Activated CD4-positive, alpha-beta T cell treated with anti-CD3 and anti-CD28 coated beads for 36 hours (primary cell): Measurements from ENCODE around the gene UGT1A3. TPM values are rescaled to one million over a fixed set of nuclear protein-coding genes. Genes with fewer than 3 reads are reported as not detected.
"Not testable (repeated sequence)": the region's sequence is repeated elsewhere in the genome, so short reads cannot be mapped to it uniquely, and the experiment has no call there.

Experiments used
- ATAC-seq: fragments of 200-7000 bp; cut with Tn5 transposase; one replicate; pipeline ENCODE4 v1.10.0; 2021; ENCODE audit warnings: mild to moderate bottlenecking, moderate library complexity
- CTCF ChIA-PET: fragments of 350-600 bp; sonication (Branson Sonifier 250); formaldehyde crosslinking; loops from one replicate; lab custom pipeline; 2021; ENCODE audit warnings: antibody characterized with exemption; lab: Charles Lee
- POLR2A ChIA-PET: fragments of 350-600 bp; sonication (Branson Sonifier 250); formaldehyde crosslinking; loops from one replicate; lab custom pipeline; 2021; ENCODE audit warnings: antibody characterized with exemption, inconsistent platforms; lab: Charles Lee
- DNase-seq: peaks from one replicate; pipeline ENCODE4 v3.0.0-alpha.2; 2020
- H3K27ac Mint-ChIP-seq: one replicate; pipeline ENCODE4 v1.8.0; 2021; ENCODE audit warnings: mixed read lengths
- H3K27me3 Mint-ChIP-seq: one replicate; pipeline ENCODE4 v1.8.0; 2021; ENCODE audit warnings: mixed read lengths
- H3K36me3 Mint-ChIP-seq: one replicate; pipeline ENCODE4 v1.8.0; 2021; ENCODE audit warnings: low read depth, mixed read lengths
- H3K4me1 Mint-ChIP-seq: one replicate; pipeline ENCODE4 v1.8.0; 2021; ENCODE audit warnings: mixed read lengths
- H3K4me3 Mint-ChIP-seq: one replicate; pipeline ENCODE4 v1.8.0; 2021; ENCODE audit warnings: mild to moderate bottlenecking, moderate library complexity, mixed read lengths
- H3K9me3 Mint-ChIP-seq: one replicate; pipeline ENCODE4 v1.8.0; 2021; ENCODE audit warnings: low read depth, mixed read lengths
- intact Hi-C, 2 experiments: fragments of 100-400 bp; cut with DNase I in 1 of 2; cut with micrococcal nuclease in 1 of 2; formaldehyde crosslinking; loops; one replicate each; pipeline versions ENCODE4 v1.14.2 to v1.15.1; 2022 to 2024; cut with DNase I, micrococcal nuclease
- total RNA-seq, 2 experiments: library from RNA; stranded (reverse); gene quantifications; one replicate each; pipeline ENCODE4 v1.2.3, GENCODE V29; 2021

UGT1A3 gene
- total RNA-seq, 2 experiments from 2014 or later, result not detected

GRCh38 chr2:233692648-233693047 lies 36.2 kb upstream of the UGT1A3 start, which contains the start of gene UGT1A6:
TSS of gene UGT1A6 (plus strand) at chr2:233692890. CDS start at chr2:233693005, 115 bp downstream.
- DNase-seq, result no peak
- H3K27me3 Mint-ChIP-seq, result no peaks in the 10 kb centered on the region
- intact Hi-C loops, result no loop called here
- no peak for ATAC-seq
- H3K36me3 Mint-ChIP-seq, result no peaks in the 10 kb centered on the region
- ChIA-PET CTCF (interaction anchor here (0.5 to 0.6 kb wide), 2 partner anchors 58 to 237 kb away, joined by 3 to 4 read pairs; no protein-coding TSS in a partner anchor), POLR2A (no interaction called here)
- H3K4me3 Mint-ChIP-seq, result no peak within 1 kb of the TSS
- H3K4me1 Mint-ChIP-seq, result no peaks in the 10 kb centered on the region
- H3K9me3 Mint-ChIP-seq, result no peaks in the 10 kb centered on the region
- no peak within 1 kb of the TSS for H3K27ac Mint-ChIP-seq

- no peaks in the 10 kb centered on the region for H3K9me3 Mint-ChIP-seq
These were observed 34.9 kb upstream of the UGT1A3 start for GRCh38 chr2:233693963-233694362.

DNA sequence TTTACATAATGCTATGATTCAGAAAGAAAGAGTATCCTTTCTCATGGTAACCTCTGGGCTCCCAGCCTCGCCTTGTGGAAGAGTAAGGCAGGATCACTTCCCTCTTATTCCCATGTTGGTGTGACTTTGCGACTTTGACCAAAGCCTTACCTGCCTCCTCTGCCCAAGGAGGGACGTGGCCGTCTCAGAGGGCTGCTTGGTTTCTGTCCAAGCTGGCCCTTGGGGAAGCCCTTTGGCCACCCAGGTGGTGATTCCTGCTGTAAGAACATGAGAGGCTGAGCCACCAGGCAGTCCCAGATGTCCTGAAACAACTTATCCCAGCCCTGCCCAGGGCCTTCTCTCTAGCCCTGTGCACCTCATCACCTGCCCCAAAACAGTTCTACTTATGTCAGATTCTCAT lies 30.1 kb upstream of the UGT1A3 start:
- H3K4me3 Mint-ChIP-seq, result no peak overlapping the region
- ChIA-PET CTCF (no interaction called here), POLR2A (no interaction called here)
- no peaks in the 10 kb centered on the region for H3K27me3 Mint-ChIP-seq
- no peaks in the 10 kb centered on the region for H3K9me3 Mint-ChIP-seq
- DNase-seq (no peak), ATAC-seq (no peak)
- no peak overlapping the region for H3K27ac Mint-ChIP-seq
- intact Hi-C loops, result no loop called here
- no peaks in the 10 kb centered on the region for H3K36me3 Mint-ChIP-seq
- H3K4me1 Mint-ChIP-seq, result no peaks in the 10 kb centered on the region

More at GRCh38 chr2:233693963-233694362, 34.9 kb upstream of the UGT1A3 start:
- Mint-ChIP-seq H3K27ac (no peak overlapping the region), H3K4me1 (no peaks in the 10 kb centered on the region), H3K27me3 (no peaks in the 10 kb centered on the region), H3K36me3 (no peaks in the 10 kb centered on the region), H3K4me3 (no peak overlapping the region)
- ATAC-seq (no peak), DNase-seq (no peak)
- POLR2A ChIA-PET, result interaction anchor here (0.5 kb wide), 1 partner anchor 464 kb away, joined by 3 read pairs; no protein-coding TSS in a partner anchor
- CTCF ChIA-PET, result no interaction called here
- intact Hi-C loops, result no loop called here

DNA sequence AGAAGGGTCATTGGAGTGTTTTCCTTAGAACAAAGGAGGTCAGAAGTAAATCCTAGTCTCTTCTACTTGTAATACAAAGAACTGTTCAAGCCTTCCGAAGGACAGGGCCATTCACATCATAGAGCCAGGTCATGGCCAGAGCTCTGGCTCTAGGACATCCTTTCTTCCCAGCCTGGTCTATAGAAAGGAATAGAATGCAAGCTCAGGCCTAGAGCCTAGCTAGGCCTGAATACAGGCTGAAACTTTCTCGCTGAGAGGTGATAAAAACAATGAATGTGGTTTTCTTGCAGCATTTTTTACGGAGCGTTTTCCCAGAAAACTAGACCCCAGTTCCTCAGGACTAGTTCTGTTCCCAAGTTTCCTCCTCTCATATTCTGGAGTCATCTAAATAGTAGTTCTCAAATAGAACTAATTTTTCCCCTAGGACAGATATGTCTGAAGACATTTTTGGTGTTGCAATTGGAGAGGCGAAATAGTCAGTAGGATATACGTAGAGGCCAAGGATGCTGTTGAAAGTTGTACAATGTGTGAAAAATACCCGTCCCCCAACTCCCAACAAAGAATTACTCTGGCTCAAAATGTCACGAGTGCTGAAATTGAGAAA lies 29.3 kb upstream of the UGT1A3 start:
- CTCF ChIA-PET, result no interaction called here
- H3K4me1 Mint-ChIP-seq, result no peaks in the 10 kb centered on the region

DNA sequence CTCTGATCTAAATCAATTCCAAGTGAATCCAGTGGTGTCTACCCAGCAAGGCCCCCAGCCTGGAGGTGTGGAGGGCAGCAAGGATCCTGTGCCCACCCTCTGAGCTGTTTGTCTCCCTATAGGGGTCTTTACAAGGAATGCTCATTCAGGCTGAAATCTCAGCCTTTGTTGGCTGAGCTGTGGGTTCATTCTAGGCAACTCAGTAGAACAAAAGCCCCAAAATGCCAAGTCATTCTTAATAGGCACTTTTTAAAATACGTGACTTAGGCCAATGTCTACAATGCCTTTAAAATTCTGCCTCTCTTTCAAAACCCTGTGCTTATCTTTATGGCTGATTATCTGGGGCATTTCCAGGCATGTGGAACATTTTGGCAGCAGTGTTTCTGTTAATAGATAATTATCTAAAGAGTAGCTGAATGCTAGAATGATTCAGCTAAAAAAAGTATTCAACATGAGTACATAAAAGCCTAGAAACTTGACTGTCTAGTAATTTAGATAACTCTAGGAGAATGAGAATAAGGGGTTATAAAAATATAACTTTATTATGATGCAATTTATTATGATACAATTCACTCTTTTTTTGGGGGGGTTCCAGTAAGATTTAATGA lies 28.7 kb upstream of the UGT1A3 start:
- no peak overlapping the region for H3K27ac Mint-ChIP-seq

More for the DNA sequence above, 29.3 kb upstream of the UGT1A3 start:
- Mint-ChIP-seq H3K27ac (no peak overlapping the region), H3K9me3 (peaks cover 3% of the 10 kb centered on the region), H3K4me3 (no peak overlapping the region), H3K36me3 (no peaks in the 10 kb centered on the region), H3K27me3 (no peaks in the 10 kb centered on the region)
- DNase-seq, result no peak
- ATAC-seq, result no peak
- intact Hi-C loops, result no loop called here
- POLR2A ChIA-PET, result no interaction called here

GRCh38 chr2:233700842-233701241 lies 28.0 kb upstream of the UGT1A3 start:
- intact Hi-C loops, DNase-seq, H3K27ac Mint-ChIP-seq, H3K36me3 Mint-ChIP-seq, POLR2A ChIA-PET, H3K4me3 Mint-ChIP-seq, CTCF ChIA-PET, ATAC-seq, H3K9me3 Mint-ChIP-seq, H3K4me1 Mint-ChIP-seq, H3K27me3 Mint-ChIP-seq: not testable (repeated sequence)

More for the DNA sequence above, 28.7 kb upstream of the UGT1A3 start:
- no peak for ATAC-seq
- Mint-ChIP-seq H3K4me1 (no peaks in the 10 kb centered on the region), H3K9me3 (peaks cover 3% of the 10 kb centered on the region), H3K27me3 (no peaks in the 10 kb centered on the region), H3K36me3 (no peaks in the 10 kb centered on the region), H3K4me3 (no peak overlapping the region)
- intact Hi-C loops, result no loop called here
- CTCF ChIA-PET, result no interaction called here
- POLR2A ChIA-PET, result no interaction called here
- no peak for DNase-seq

- no peak for ATAC-seq
- H3K4me3 Mint-ChIP-seq, result no peak overlapping the region
- POLR2A ChIA-PET, result no interaction called here
- intact Hi-C loops, result no loop called here
- peaks cover 3% of the 10 kb centered on the region for H3K9me3 Mint-ChIP-seq
- peaks cover 2% of the 10 kb centered on the region for H3K27me3 Mint-ChIP-seq
- H3K36me3 Mint-ChIP-seq, result no peaks in the 10 kb centered on the region
- H3K27ac Mint-ChIP-seq, result no peak overlapping the region
- CTCF ChIA-PET, result interaction anchor here (0.6 kb wide), 1 partner anchor 9 kb away, joined by 3 read pairs; no protein-coding TSS in a partner anchor
- H3K4me1 Mint-ChIP-seq, result no peaks in the 10 kb centered on the region
- no peak for DNase-seq
These were observed 26.6 kb upstream of the UGT1A3 start for GRCh38 chr2:233702238-233702637.

GRCh38 chr2:233705911-233706506 lies 22.8 kb upstream of the UGT1A3 start:
- intact Hi-C loops, result no loop called here
- ChIA-PET CTCF (interaction anchor here (1.0 kb wide), 1 partner anchor 9 kb away, joined by 3 read pairs; no protein-coding TSS in a partner anchor), POLR2A (no interaction called here)
- H3K27me3 Mint-ChIP-seq, result peaks cover 8% of the 10 kb centered on the region
- no peak for DNase-seq
- ATAC-seq, result no peak
- H3K27ac Mint-ChIP-seq, result no peak overlapping the region
- H3K4me1 Mint-ChIP-seq, result no peaks in the 10 kb centered on the region
- H3K4me3 Mint-ChIP-seq, result no peak overlapping the region
- no peaks in the 10 kb centered on the region for H3K36me3 Mint-ChIP-seq
- peaks cover 3% of the 10 kb centered on the region for H3K9me3 Mint-ChIP-seq

DNA sequence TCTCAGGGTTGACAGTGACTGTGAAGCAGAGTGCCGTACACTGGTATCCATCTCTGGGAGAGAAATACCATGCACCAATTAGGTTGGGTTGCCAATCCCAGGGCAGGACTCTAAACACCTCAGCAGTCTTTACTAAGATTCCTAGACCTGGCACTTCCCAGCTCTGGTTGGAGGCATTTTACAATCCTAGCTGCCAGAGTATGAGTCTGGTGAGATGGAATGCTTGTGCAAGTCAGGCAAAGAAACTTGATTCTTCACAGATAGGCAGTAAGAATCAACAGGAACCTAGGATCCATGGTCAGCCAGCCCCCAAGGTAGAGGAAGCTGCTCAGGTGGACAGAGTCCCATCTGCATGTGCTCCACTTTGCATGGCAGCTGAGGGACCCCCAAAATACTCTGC lies 22.1 kb upstream of the UGT1A3 start:
- ChIA-PET CTCF (interaction anchor here (0.6 to 0.7 kb wide), 2 partner anchors 195 to 854 kb away, joined by 3 read pairs; no protein-coding TSS in a partner anchor), POLR2A (no interaction called here)
- H3K27me3 Mint-ChIP-seq, result peaks cover 12% of the 10 kb centered on the region
- H3K9me3 Mint-ChIP-seq, result peaks cover 3% of the 10 kb centered on the region
- no peak overlapping the region for H3K27ac Mint-ChIP-seq
- no peaks in the 10 kb centered on the region for H3K36me3 Mint-ChIP-seq
- no peak overlapping the region for H3K4me3 Mint-ChIP-seq
- no peaks in the 10 kb centered on the region for H3K4me1 Mint-ChIP-seq
- ATAC-seq, result no peak
- intact Hi-C loops, result no loop called here
- DNase-seq, result no peak

GRCh38 chr2:233707940-233708644 lies 20.8 kb upstream of the UGT1A3 start:
- DNase-seq (no peak), ATAC-seq (no peak)
- no peak overlapping the region for H3K27ac Mint-ChIP-seq
- no peak overlapping the region for H3K4me3 Mint-ChIP-seq
- ChIA-PET CTCF (no interaction called here), POLR2A (no interaction called here)
- intact Hi-C loops, result no loop called here
- peaks cover 17% of the 10 kb centered on the region for H3K27me3 Mint-ChIP-seq
- peaks cover 3% of the 10 kb centered on the region for H3K9me3 Mint-ChIP-seq
- no peaks in the 10 kb centered on the region for H3K36me3 Mint-ChIP-seq
- H3K4me1 Mint-ChIP-seq, result no peaks in the 10 kb centered on the region

- ATAC-seq (no peak), DNase-seq (no peak)
- Mint-ChIP-seq H3K4me1 (no peaks in the 10 kb centered on the region), H3K27ac (no peak overlapping the region), H3K27me3 (peaks cover 19% of the 10 kb centered on the region), H3K9me3 (peaks cover 3% of the 10 kb centered on the region), H3K36me3 (no peaks in the 10 kb centered on the region), H3K4me3 (no peak overlapping the region)
- intact Hi-C loops, result no loop called here
- CTCF ChIA-PET, result interaction anchor here (0.6 to 0.8 kb wide), 2 partner anchors 24 to 436 kb away, joined by 3 read pairs; no protein-coding TSS in a partner anchor
- POLR2A ChIA-PET, result no interaction called here
These were observed 19.9 kb upstream of the UGT1A3 start for GRCh38 chr2:233708942-233709341.
